OCI-LY1 (cell line): ENCODE results near the gene SMAD3.

Experiments
- CTCF ChIP-seq: fragments of 200-600 bp; sonication (generic), shearing (Covaris generic); IDR thresholded peaks from 2 replicates; pipeline ENCODE4 v1.5.1; 2017; ENCODE audit warnings: mild to moderate bottlenecking, antibody characterized with exemption, low read length, moderate library complexity, mixed read lengths
- EZH2 ChIP-seq: fragments of 200-600 bp; sonication (generic), shearing (Covaris generic); IDR thresholded peaks from 2 replicates; pipeline ENCODE4 v1.8.0; 2017; ENCODE audit warnings: borderline replicate concordance, mixed run types, mild to moderate bottlenecking, antibody characterized with exemption, low read length, moderate library complexity, mixed read lengths

- TF ChIP-seq CTCF (no peak), EZH2 (no peak)
Observed at GRCh38 chr15:67033012-67033411, 32.4 kb upstream of the SMAD3 start.
